CD4-positive, alpha-beta T cell treated with Interleukin-4 for 1 hour (primary cell): Measurements from ENCODE around the gene ADGRD1.

ENCODE experiments used
- DNase-seq, 2 donors: peaks; one replicate each; pipeline ENCODE4 v3.0.0-alpha.2; 2020 to 2022

ADGRD1 gene

GRCh38 chr12:131140069-131140435, 186.3 kb downstream of the ADGRD1 start:
- DNase-seq = no peak

GRCh38 chr12:131140697-131141096, 187.0 kb downstream of the ADGRD1 start:
- no peak for DNase-seq

- DNase-seq = no peak
Measured at GRCh38 chr12:131141514-131141913, 187.8 kb downstream of the ADGRD1 start.

- DNase-seq = no peak
Measured at GRCh38 chr12:131142891-131143657, 189.4 kb downstream of the ADGRD1 start.

- no peak for DNase-seq
Measured at GRCh38 chr12:131146173-131146675, 192.5 kb downstream of the ADGRD1 start.

GRCh38 chr12:131147293-131147692, 193.6 kb downstream of the ADGRD1 start:
- DNase-seq = no peak

GRCh38 chr12:131147894-131148293, 194.2 kb downstream of the ADGRD1 start:
- DNase-seq = no peak

- DNase-seq = no peak
Measured at GRCh38 chr12:131151558-131152345, 198.0 kb downstream of the ADGRD1 start.

- no peak for DNase-seq
Measured at GRCh38 chr12:131152587-131152986, 198.9 kb downstream of the ADGRD1 start.

GRCh38 chr12:131153016-131153415, 199.3 kb downstream of the ADGRD1 start:
- no peak for DNase-seq

GRCh38 chr12:131153956-131154355, 200.2 kb downstream of the ADGRD1 start:
- DNase-seq = no peak

- no peak for DNase-seq
Measured at GRCh38 chr12:131155131-131155530, 201.4 kb downstream of the ADGRD1 start.

GRCh38 chr12:131157743-131158142, 204.0 kb downstream of the ADGRD1 start:
- no peak for DNase-seq

GRCh38 chr12:131159660-131160059, 206.0 kb downstream of the ADGRD1 start:
- no peak for DNase-seq

- DNase-seq = no peak
Measured at GRCh38 chr12:131162113-131162512, 208.4 kb downstream of the ADGRD1 start.

- no peak for DNase-seq
Measured at GRCh38 chr12:131163189-131163738, 209.6 kb downstream of the ADGRD1 start.

GRCh38 chr12:131164096-131164872, 210.6 kb downstream of the ADGRD1 start:
- no peak for DNase-seq

GRCh38 chr12:131166717-131167116, 213.0 kb downstream of the ADGRD1 start:
- DNase-seq = no peak

- no peak for DNase-seq
Measured at GRCh38 chr12:131167334-131167733, 213.6 kb downstream of the ADGRD1 start.

GRCh38 chr12:131171029-131171428, 217.3 kb downstream of the ADGRD1 start:
- no peak for DNase-seq

- no peak for DNase-seq
Measured at GRCh38 chr12:131174901-131175300, 221.2 kb downstream of the ADGRD1 start.

- no peak for DNase-seq
Measured at GRCh38 chr12:131176266-131176665, 222.6 kb downstream of the ADGRD1 start.

GRCh38 chr12:131176926-131177325, 223.2 kb downstream of the ADGRD1 start:
- no peak for DNase-seq
